GM18511 (cell line): Measurements from ENCODE around the gene LYSMD1.

Experiments
- ATAC-seq: cut with Tn5 transposase; IDR thresholded peaks from one replicate; pipeline ENCODE4 v1.9.1; 2021; ENCODE audit warnings: mild to moderate bottlenecking, moderate library complexity; ENCODE audit not compliant: unreplicated experiment

Gene LYSMD1

GRCh38 chr1:151175863-151176262 is 10.2 kb upstream of the LYSMD1 start, which contains the start of gene TMOD4:
TSS of gene TMOD4 (minus strand) at chr1:151175981. CDS start at chr1:151174875, 1,106 bp downstream.
- ATAC-seq = no peak

GRCh38 chr1:151175041-151175741 is 9.5 kb upstream of the LYSMD1 start:
- ATAC-seq = no peak

GRCh38 chr1:151171190-151171589 is 5.5 kb upstream of the LYSMD1 start:
- no peak for ATAC-seq

- no peak for ATAC-seq
Observed at GRCh38 chr1:151167116-151167515, 1.4 kb upstream of the LYSMD1 start.

- ATAC-seq = no peak
Observed at GRCh38 chr1:151166505-151166956, 829 bp upstream of the LYSMD1 start.

- no peak for ATAC-seq
Observed at GRCh38 chr1:151165281-151165737, 393 bp downstream of the LYSMD1 start.

- ATAC-seq = no peak
Observed at GRCh38 chr1:151164732-151165280, 896 bp downstream of the LYSMD1 start.

- ATAC-seq = no peak
Observed at GRCh38 chr1:151159373-151159772, 6.3 kb downstream of the LYSMD1 start.

- no peak for ATAC-seq
Observed at GRCh38 chr1:151158751-151159251, 6.9 kb downstream of the LYSMD1 start.

GRCh38 chr1:151158326-151158725 is 7.4 kb downstream of the LYSMD1 start:
- no peak for ATAC-seq

- peak; percentile 42 for ATAC-seq
Observed at GRCh38 chr1:151157067-151157531, 8.6 kb downstream of the LYSMD1 start.

GRCh38 chr1:151156515-151156819 is 9.2 kb downstream of the LYSMD1 start, which contains the start of gene TNFAIP8L2:
TSS of gene TNFAIP8L2 (plus strand) at chr1:151156649. CDS start at chr1:151158698, 2,049 bp downstream.
- ATAC-seq = peak; percentile 80

- no peak for ATAC-seq
Observed at GRCh38 chr1:151147665-151148064, 18.0 kb downstream of the LYSMD1 start.

GRCh38 chr1:151147132-151147503 is 18.6 kb downstream of the LYSMD1 start:
- ATAC-seq = no peak

GRCh38 chr1:151146412-151147131 is 19.1 kb downstream of the LYSMD1 start, which contains the start of gene SEMA6C:
TSS of gene SEMA6C (minus strand) at chr1:151146631. CDS start at chr1:151142621, 4,010 bp downstream.
- peak; percentile 99 for ATAC-seq

GRCh38 chr1:151146072-151146411 is 19.7 kb downstream of the LYSMD1 start:
- ATAC-seq = peak; percentile 15

GRCh38 chr1:151145304-151146071 is 20.2 kb downstream of the LYSMD1 start:
- no peak for ATAC-seq

- ATAC-seq = no peak
Observed at GRCh38 chr1:151144474-151145303, 21.0 kb downstream of the LYSMD1 start.

GRCh38 chr1:151143986-151144385 is 21.7 kb downstream of the LYSMD1 start:
- ATAC-seq = no peak

GRCh38 chr1:151143057-151143435 is 22.7 kb downstream of the LYSMD1 start:
- no peak for ATAC-seq
